Ammon's horn (tissue), 1 donor: ENCODE measurements around the gene METTL16.

Experiments
- DNase-seq: peaks from one replicate; pipeline ENCODE4 v3.0.0-alpha.2; 2016; ENCODE audit warnings: low spot score

Gene METTL16

GRCh38 chr17:2380226-2380922 lies 131.3 kb downstream of the METTL16 start:
- DNase-seq = no peak

GRCh38 chr17:2379489-2380225 lies 132.0 kb downstream of the METTL16 start:
- DNase-seq = no peak

GRCh38 chr17:2378905-2379304 lies 132.8 kb downstream of the METTL16 start:
- DNase-seq = no peak

DNA sequence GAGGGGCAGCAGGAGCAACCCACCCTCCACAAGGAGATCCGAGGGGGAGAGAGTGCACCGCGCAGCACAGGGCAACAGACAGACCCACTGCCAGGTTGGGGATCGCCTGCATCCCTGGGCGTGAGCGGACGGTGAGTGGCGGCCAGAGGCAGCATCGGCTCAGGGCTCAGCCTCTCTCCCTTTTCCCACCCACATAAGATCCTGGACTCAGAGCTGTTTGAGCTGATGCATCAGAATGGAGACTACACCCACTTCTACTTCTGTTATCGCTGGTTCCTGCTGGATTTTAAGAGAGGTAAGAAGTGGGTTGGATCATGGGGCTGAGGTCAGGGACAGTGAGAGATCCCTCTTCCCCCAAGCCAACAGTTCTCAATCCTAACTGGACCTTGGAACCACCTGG lies 134.0 kb downstream of the METTL16 start:
- no peak for DNase-seq

DNA sequence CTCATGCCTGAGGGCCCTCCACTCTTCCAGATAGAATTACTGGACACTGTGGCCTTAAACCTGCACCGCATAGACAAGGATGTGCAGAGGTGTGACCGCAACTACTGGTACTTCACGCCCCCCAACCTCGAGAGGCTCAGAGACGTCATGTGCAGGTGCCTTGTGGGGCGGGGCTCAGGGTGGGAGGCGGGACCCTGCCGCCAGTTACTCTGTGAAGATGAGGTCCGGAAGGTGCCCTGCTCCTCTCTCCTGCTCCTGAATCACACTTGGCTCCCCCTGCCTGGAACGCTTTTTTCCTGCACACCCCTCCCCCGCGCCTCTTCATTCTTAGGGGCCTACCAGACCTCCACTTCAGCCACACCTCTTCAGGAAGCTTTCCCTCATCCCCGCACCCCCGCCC lies 135.6 kb downstream of the METTL16 start:
- DNase-seq = no peak

DNA sequence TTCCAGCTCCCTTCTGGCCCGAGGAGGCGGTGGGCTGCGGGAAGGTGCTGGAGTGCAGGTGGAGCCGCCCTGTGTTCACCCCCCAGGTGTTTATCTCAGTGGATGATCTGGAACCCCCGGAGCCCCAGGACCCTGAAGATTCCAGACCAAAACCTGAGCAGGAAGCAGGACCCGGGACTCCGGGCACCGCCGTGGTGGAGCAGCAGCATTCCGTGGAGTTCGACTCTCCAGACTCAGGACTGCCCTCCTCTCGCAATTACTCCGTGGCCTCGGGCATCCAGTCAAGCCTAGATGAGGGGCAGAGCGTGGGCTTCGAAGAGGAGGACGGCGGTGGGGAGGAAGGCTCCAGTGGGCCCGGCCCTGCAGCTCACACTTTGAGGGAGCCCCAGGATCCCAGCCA lies 136.3 kb downstream of the METTL16 start:
- no peak for DNase-seq

GRCh38 chr17:2374549-2375285 lies 137.0 kb downstream of the METTL16 start:
- no peak for DNase-seq

- no peak for DNase-seq
These were observed 138.5 kb downstream of the METTL16 start for GRCh38 chr17:2373179-2373578.

GRCh38 chr17:2372681-2373080 lies 139.0 kb downstream of the METTL16 start:
- DNase-seq = no peak

GRCh38 chr17:2372180-2372579 lies 139.5 kb downstream of the METTL16 start:
- DNase-seq = no peak

DNA sequence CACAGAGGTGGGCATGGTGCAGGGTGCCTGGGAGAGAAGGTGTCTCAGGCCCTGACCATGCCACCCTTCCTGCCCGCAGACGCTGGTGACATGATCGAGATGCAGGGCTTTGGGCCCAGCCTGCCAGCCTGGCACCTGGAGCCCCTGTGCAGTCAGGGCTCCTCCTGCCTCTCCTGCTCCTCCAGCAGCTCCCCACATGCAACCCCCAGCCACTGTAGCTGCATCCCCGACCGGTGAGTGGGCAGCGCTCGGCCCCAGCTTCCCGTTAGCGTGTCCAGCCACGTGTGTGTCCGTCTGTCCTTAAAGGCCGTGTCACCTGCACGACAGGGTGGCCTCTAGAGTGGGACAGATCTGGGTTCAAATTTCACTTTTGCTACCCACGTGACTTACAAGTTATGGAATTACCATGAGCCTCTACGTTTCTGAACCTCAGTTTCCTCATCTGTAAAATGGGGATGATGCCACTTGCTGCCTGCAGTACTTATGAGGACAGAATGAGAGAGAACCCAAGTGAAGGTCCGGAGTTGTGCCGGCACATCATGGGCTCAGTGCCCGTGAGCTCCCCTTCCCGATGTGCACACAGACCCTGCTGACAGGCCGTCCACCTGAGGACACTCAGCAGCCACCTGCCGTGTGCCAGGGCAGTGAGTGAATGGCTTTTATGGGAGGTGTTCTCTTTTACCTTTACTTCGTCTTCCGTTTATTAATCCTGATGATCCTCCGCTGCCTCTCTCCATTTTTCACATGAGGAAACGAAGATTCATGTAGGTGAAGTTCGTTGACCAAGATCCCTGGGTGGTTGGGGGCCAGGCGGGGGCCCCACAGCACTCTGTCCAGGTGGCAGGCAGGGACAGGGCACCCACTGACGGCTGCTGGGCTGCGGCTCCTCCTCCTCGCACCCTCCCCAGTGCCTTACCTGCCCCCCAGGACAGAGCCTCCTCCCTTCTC lies 140.2 kb downstream of the METTL16 start:
- DNase-seq = no peak

GRCh38 chr17:2370211-2370589 lies 141.5 kb downstream of the METTL16 start:
- no peak for DNase-seq

GRCh38 chr17:2369551-2370210 lies 142.0 kb downstream of the METTL16 start:
- no peak for DNase-seq

GRCh38 chr17:2369039-2369438 lies 142.6 kb downstream of the METTL16 start:
- no peak for DNase-seq

GRCh38 chr17:2368359-2368758 lies 143.3 kb downstream of the METTL16 start:
- no peak for DNase-seq

- DNase-seq = no peak
These were observed 144.8 kb downstream of the METTL16 start for GRCh38 chr17:2366747-2367494.
